ENCODE results near the gene ITPR1.

- TF ChIP-seq CTCF (IDR thresholded peaks at IDR 0.05; ENCODE audit: insufficient read depth, low read depth, low read length) (no peak), EZH2 (IDR thresholded peaks at IDR 0.05; ENCODE audit: insufficient read depth, low read length) (no peak)
These were observed 330.2 kb downstream of the ITPR1 start for GRCh38 chr3:4823385-4823784.
